ENCODE data around the gene GIMAP5. TPM values are rescaled to one million over a fixed set of nuclear protein-coding genes. Genes with fewer than 3 reads are reported as not detected.
A peak's percentile ranks its signal among the peaks of the same experiment; 100 is the strongest.

GIMAP5 gene
- total RNA-seq, 2 donors from 2014 or later: 2.5 to 5.2 TPM

DNA sequence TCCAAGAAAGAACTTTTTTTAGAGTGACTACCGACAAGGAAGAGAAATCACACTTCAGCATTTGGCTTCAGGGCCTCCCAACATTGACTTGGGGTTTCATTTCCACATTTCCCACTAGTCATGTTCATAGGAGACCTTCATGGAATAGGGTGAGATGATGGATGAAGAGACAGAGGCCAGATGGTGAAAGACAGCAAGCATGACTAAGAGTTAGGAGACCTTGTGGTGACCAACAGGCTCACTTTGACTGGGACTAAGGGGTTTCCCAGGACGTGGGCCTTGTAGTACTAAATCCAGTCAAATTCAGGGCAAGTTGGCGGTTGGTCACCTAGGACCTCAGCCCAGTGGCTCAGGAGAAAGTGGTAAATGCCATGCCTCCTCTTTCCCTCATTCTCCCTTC is 3.0 kb upstream of the GIMAP5 start:
- no peaks in the 10 kb centered on the region for H3K27me3 ChIP-seq
- H3K27ac ChIP-seq: no peak overlapping the region
- no peaks in the 10 kb centered on the region for H3K9me3 ChIP-seq
- no peak for DNase-seq
- H3K4me1 ChIP-seq: no peaks in the 10 kb centered on the region
- no peak overlapping the region for H3K4me3 ChIP-seq
- H3K36me3 ChIP-seq: no peaks in the 10 kb centered on the region
- H3K9ac ChIP-seq (ENCODE audit: low read depth in 2 of 2, low read length in 2 of 2): no peak overlapping the region
- intact Hi-C loops (cut with DNase I): no loop called here
- TF ChIP-seq, protein P1, sequence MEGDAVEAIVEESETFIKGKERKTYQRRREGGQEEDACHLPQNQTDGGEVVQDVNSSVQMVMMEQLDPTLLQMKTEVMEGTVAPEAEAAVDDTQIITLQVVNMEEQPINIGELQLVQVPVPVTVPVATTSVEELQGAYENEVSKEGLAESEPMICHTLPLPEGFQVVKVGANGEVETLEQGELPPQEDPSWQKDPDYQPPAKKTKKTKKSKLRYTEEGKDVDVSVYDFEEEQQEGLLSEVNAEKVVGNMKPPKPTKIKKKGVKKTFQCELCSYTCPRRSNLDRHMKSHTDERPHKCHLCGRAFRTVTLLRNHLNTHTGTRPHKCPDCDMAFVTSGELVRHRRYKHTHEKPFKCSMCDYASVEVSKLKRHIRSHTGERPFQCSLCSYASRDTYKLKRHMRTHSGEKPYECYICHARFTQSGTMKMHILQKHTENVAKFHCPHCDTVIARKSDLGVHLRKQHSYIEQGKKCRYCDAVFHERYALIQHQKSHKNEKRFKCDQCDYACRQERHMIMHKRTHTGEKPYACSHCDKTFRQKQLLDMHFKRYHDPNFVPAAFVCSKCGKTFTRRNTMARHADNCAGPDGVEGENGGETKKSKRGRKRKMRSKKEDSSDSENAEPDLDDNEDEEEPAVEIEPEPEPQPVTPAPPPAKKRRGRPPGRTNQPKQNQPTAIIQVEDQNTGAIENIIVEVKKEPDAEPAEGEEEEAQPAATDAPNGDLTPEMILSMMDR (IDR thresholded peaks at IDR 0.05): no peak

DNA sequence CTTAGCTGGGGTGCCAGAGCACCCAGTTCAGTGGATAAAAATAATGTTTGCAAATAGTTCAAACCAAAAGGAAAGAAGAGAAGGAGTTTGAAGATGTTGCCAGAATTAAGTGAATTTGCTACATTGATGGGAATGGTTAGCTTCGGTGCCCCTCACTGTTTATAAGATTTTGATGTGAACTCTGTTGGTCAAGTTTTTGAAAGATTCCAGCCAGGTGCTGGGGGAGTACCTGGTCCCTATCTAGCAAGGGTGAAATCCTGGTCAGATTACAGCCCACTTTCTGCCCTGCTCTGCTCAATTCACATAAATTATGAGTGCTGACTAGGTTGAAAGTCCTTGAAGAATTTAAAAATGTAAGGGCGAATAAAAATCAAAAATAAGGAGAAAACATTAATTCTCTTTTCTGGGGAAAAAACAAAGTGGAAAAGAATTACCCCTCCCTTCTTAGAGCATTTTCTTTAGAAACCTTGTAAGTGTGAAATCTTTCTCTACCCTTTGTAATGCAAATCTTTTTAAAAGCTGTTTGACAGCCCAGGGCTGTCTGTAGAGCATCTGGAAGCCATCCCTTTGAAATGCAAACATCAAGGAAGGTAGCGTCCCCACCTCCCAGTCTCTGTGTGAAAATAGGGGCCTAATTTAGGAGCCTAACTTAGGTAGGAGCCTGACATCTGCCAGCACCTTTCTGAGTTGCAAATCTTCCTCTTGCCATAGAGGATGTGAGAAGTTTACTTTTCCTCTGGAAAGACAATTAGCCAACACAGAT is 1.4 kb upstream of the GIMAP5 start:
- Histone ChIP-seq H3K9ac (ENCODE audit: low read depth in 2 of 2, low read length in 2 of 2) (no peak overlapping the region), H3K9me3 (no peaks in the 10 kb centered on the region), H3K4me1 (no peaks in the 10 kb centered on the region), H3K4me3 (no peak overlapping the region), H3K27ac (no peak overlapping the region), H3K27me3 (no peaks in the 10 kb centered on the region), H3K36me3 (no peaks in the 10 kb centered on the region)
- DNase-seq: no peak
- intact Hi-C loops (cut with DNase I): no loop called here
- TF ChIP-seq, protein P1 (IDR thresholded peaks at IDR 0.05): no peak

DNA sequence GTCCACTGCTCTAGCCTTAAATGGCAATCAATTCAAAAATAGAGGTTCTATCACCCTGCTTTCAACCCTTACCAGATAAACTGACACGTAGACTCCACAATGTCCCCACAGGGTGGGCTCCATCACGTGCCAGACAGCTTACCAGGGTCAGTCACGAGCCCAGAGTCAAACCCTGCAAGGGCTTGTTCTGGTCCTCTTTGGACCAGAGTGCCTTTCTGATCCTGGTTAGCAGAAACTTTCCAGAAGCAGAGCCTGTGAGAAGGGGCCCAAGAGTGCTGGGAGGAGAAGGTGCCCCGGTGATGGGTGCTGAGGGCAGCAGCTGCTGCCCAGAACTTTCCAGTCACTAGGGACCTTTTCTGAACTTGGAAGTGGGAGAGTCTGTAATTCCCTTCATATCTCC is 354 bp upstream of the GIMAP5 start:
- no peaks in the 10 kb centered on the region for H3K27me3 ChIP-seq
- no peaks in the 10 kb centered on the region for H3K9me3 ChIP-seq
- TF ChIP-seq, protein P1 (IDR thresholded peaks at IDR 0.05): no peak
- intact Hi-C loops (cut with DNase I): no loop called here
- peak overlapping the region in 1 of 2 donors; percentile 62 for H3K9ac ChIP-seq (ENCODE audit: low read depth in 2 of 2, low read length in 2 of 2)
- H3K4me1 ChIP-seq: no peaks in the 10 kb centered on the region
- H3K27ac ChIP-seq: peak overlapping the region; percentile 67
- no peak for DNase-seq
- no peaks in the 10 kb centered on the region for H3K36me3 ChIP-seq
- H3K4me3 ChIP-seq: peak overlapping the region; percentile 29

DNA sequence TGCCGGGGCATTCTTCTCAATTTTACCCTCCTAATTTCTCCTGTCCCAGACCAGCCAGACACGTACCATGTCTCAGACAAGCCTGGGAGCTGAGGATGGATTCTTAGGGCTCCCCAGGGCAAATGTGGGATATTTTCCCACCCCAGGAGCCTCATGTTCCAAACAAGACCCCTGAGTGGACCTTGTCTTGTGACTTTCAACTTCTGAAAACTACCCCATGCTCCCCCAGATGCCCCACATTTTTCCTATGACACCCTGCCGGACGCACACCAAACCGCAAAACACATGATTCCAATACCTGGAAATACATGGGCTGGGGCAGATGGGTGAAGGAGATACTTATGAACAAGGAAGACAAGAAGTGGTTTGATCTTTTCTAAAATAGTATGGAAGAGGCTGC is 874 bp downstream of the GIMAP5 start:
- no peak for DNase-seq
- peak overlapping the region; percentile 29 for H3K4me3 ChIP-seq
- no peaks in the 10 kb centered on the region for H3K4me1 ChIP-seq
- H3K9ac ChIP-seq (ENCODE audit: low read depth in 2 of 2, low read length in 2 of 2): peak overlapping the region; percentile 27 to 62
- no peaks in the 10 kb centered on the region for H3K27me3 ChIP-seq
- TF ChIP-seq, protein P1 (IDR thresholded peaks at IDR 0.05): no peak
- H3K36me3 ChIP-seq: no peaks in the 10 kb centered on the region
- peak overlapping the region; percentile 67 for H3K27ac ChIP-seq
- intact Hi-C loops (cut with DNase I): no loop called here
- no peaks in the 10 kb centered on the region for H3K9me3 ChIP-seq

DNA sequence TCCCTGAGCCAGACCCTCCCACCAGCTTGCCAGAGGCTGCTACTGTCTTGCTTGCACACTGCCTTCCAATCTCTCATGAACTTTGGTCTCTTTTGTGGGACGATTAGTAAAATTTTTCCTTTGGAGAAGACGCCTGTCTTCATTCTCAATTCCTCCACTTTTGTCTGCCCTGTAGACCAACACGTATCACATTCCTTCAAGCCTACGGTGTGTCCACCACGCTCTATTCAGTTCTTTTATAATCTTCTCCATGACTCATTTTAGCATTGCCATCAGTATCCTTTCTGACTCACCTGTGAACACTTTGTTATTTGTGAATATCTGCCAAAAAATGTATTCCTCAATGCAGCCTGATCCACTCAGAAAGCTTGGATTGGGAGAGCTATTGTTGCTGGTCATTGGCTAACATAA is 1.4 kb downstream of the GIMAP5 start:
- TF ChIP-seq, protein P1 (IDR thresholded peaks at IDR 0.05): no peak
- Histone ChIP-seq H3K36me3 (no peaks in the 10 kb centered on the region), H3K9ac (ENCODE audit: low read depth in 2 of 2, low read length in 2 of 2) (peak overlapping the region in 1 of 2 donors; percentile 62), H3K4me3 (peak overlapping the region; percentile 29), H3K27me3 (no peaks in the 10 kb centered on the region), H3K27ac (peak overlapping the region; percentile 67), H3K9me3 (no peaks in the 10 kb centered on the region), H3K4me1 (no peaks in the 10 kb centered on the region)
- intact Hi-C loops (cut with DNase I): no loop called here
- no peak for DNase-seq
